HG02798 (cell line): ENCODE data around the gene SHROOM2.
"Not testable (repeated sequence)": the region's sequence is repeated elsewhere in the genome, so short reads cannot be mapped to it uniquely, and the experiment has no call there.

Experiments used
- ATAC-seq: cut with Tn5 transposase; IDR thresholded peaks from one replicate; pipeline ENCODE4 v1.9.1; 2021; ENCODE audit warnings: mild to moderate bottlenecking; ENCODE audit not compliant: unreplicated experiment, poor library complexity

SHROOM2 gene

GRCh38 chrX:9825129-9825790 lies 39.0 kb downstream of the SHROOM2 start:
- no peak for ATAC-seq

- ATAC-seq: no peak
These were observed 39.7 kb downstream of the SHROOM2 start for GRCh38 chrX:9825966-9826365.

- ATAC-seq: peak; percentile 97
These were observed 43.4 kb downstream of the SHROOM2 start for GRCh38 chrX:9829308-9830267.

- no peak for ATAC-seq
These were observed 46.6 kb downstream of the SHROOM2 start for GRCh38 chrX:9832811-9833210.

GRCh38 chrX:9835585-9836210 lies 49.5 kb downstream of the SHROOM2 start:
- ATAC-seq: no peak

GRCh38 chrX:9842541-9842940 lies 56.3 kb downstream of the SHROOM2 start:
- no peak for ATAC-seq

- no peak for ATAC-seq
These were observed 58.8 kb downstream of the SHROOM2 start for GRCh38 chrX:9844936-9845577.

- ATAC-seq: no peak
These were observed 59.3 kb downstream of the SHROOM2 start for GRCh38 chrX:9845578-9845952.

- ATAC-seq: no peak
These were observed 60.4 kb downstream of the SHROOM2 start for GRCh38 chrX:9846631-9847030.

- ATAC-seq: no peak
These were observed 60.8 kb downstream of the SHROOM2 start for GRCh38 chrX:9847071-9847470.

GRCh38 chrX:9848718-9849479 lies 62.7 kb downstream of the SHROOM2 start:
- ATAC-seq: no peak

GRCh38 chrX:9851890-9852289 lies 65.7 kb downstream of the SHROOM2 start:
- ATAC-seq: no peak

GRCh38 chrX:9853307-9853706 lies 67.1 kb downstream of the SHROOM2 start:
- ATAC-seq: no peak

GRCh38 chrX:9855561-9856283 lies 69.5 kb downstream of the SHROOM2 start:
- no peak for ATAC-seq

GRCh38 chrX:9856588-9856987 lies 70.4 kb downstream of the SHROOM2 start:
- ATAC-seq: no peak

GRCh38 chrX:9857575-9858474 lies 71.6 kb downstream of the SHROOM2 start:
- no peak for ATAC-seq

GRCh38 chrX:9858684-9859083 lies 72.5 kb downstream of the SHROOM2 start:
- ATAC-seq: not testable (repeated sequence)
